GM18502 (cell line): ENCODE results near the gene CEMIP2.
"Not testable (repeated sequence)": the region's sequence is repeated elsewhere in the genome, so short reads cannot be mapped to it uniquely, and the experiment has no call there.

ENCODE experiments used
- ATAC-seq: cut with Tn5 transposase; IDR thresholded peaks from one replicate; pipeline ENCODE4 v1.9.1; 2021; ENCODE audit warnings: mild to moderate bottlenecking; ENCODE audit not compliant: unreplicated experiment, poor library complexity

CEMIP2 gene, protein sequence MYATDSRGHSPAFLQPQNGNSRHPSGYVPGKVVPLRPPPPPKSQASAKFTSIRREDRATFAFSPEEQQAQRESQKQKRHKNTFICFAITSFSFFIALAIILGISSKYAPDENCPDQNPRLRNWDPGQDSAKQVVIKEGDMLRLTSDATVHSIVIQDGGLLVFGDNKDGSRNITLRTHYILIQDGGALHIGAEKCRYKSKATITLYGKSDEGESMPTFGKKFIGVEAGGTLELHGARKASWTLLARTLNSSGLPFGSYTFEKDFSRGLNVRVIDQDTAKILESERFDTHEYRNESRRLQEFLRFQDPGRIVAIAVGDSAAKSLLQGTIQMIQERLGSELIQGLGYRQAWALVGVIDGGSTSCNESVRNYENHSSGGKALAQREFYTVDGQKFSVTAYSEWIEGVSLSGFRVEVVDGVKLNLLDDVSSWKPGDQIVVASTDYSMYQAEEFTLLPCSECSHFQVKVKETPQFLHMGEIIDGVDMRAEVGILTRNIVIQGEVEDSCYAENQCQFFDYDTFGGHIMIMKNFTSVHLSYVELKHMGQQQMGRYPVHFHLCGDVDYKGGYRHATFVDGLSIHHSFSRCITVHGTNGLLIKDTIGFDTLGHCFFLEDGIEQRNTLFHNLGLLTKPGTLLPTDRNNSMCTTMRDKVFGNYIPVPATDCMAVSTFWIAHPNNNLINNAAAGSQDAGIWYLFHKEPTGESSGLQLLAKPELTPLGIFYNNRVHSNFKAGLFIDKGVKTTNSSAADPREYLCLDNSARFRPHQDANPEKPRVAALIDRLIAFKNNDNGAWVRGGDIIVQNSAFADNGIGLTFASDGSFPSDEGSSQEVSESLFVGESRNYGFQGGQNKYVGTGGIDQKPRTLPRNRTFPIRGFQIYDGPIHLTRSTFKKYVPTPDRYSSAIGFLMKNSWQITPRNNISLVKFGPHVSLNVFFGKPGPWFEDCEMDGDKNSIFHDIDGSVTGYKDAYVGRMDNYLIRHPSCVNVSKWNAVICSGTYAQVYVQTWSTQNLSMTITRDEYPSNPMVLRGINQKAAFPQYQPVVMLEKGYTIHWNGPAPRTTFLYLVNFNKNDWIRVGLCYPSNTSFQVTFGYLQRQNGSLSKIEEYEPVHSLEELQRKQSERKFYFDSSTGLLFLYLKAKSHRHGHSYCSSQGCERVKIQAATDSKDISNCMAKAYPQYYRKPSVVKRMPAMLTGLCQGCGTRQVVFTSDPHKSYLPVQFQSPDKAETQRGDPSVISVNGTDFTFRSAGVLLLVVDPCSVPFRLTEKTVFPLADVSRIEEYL (N-terminal part only)

DNA sequence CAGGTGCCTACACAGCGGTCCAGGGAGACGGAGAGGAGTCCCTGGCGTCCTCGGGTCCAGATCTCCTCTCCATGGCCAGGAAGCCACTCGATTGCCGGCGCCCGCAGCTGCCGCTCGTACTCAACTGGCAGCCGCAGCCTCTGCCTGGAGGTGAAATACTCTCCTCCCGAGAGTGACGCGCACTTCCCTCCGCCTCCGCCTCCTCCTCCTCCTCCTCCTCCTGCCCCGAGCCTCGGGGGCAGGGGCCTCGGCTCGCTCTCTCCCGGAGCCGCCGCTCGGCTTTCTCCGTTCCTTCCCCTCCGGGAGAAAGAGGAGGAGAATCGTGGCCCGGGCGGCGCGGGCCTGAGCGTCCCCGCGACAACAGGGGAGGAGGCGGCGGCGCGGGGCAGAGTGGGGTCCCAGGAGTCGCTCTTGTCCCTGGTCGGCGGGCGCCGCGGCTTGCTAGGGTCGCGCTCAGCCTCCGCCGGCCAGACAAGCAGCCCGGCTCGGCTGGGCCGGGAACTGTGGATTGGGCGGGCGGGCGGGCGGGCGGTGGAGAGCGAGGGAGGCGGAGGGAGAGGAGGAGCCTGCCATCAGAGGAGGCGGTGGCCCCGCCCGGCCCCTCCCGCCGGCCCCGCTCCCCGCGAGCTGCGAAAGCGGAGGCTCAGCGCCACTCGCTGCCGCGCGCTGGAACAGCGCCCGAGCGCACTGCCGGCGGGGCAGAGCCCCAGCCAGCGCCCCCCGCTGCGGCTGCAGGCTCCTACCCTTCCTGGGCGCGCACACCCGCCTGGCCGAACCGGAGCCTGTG is at the start of gene CEMIP2:
Gene CEMIP2, minus strand, starts transcription at position 126 of the 787 bp plus-strand sequence. CDS start 18,140 bp downstream, outside the sequence.
- ATAC-seq = peak; percentile 87

DNA sequence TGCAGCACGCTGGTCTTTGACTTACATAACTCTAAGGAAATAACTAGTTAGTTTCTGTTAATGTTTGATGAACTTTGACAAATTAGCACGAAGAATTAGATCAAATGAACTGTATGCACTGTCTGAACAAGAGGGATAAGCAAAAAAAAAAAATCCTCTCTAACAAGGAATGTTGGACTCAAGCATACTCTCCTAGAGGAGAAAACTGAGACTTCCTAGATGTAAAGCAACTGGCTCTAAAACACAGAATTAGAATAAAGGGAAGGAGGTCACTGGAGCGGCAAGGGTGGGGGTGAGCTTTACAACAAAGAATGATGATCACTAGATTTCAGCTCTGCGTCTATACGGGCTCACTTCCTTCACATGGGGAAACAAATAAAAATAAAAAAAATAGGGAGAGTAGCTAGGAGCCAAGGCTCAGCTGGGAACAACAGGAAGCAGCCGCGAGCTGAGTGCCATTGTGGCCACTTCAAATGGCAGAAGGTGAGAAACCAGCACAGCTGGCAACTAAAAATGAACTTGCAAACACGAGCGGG is 48.7 kb upstream of the CEMIP2 start:
- no peak for ATAC-seq

DNA sequence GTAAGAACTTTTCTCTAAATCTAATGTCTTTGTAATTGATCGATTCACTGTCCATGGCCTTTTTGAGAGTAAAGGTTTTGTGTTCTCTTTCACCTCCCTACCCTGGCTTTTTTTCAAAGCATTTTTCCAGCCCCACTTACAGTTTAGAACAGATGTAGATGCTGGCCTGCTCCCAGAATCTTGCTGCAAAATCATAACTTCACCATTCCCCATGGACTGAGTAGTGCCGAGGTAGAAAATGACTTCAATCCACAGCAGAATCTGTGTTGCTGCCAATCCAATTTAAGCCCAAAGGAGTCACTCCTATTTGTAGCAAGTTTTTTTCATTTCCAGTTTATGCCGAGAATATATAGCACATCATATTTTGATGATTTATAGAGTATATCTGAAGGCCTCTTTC is 46.5 kb upstream of the CEMIP2 start:
- no peak for ATAC-seq

DNA sequence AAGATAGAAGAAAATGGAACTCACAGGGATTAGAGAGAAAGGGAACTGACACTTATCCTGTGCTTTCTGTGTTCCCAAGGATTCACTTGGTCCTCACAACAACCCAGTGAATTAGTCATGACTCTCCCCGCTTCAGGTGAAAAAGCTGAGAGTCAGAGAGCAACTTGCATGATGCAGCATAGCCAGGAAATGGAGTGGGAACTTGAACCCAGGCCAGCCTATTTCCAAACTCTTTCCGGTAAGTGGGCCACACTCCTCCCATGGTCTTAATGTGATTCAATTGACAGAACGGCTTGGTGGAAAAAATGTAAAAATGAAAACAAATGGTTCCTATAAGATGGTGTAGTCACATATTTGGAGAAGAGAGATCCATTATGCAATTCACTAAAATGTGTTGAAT is 45.9 kb upstream of the CEMIP2 start:
- ATAC-seq = no peak

DNA sequence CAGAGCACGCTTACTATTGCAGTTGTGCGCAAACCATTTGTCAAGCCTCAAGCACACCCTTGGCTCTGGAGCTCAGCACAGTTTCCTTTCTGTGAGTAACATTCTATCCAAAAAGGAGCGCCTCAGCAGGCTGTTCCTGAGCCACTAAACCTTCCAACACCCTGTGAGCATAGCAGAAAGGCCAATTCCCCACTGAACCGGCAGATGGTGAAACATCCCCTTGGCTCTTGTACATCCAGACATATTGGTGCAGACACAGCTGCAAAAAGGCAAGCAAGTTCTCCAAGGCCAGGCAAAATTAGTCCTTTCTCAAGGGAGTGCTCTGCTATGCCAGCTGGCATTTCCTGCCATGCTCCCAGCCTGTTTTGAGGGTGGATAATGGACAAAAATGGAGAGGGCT is 44.1 kb upstream of the CEMIP2 start:
- ATAC-seq = no peak

DNA sequence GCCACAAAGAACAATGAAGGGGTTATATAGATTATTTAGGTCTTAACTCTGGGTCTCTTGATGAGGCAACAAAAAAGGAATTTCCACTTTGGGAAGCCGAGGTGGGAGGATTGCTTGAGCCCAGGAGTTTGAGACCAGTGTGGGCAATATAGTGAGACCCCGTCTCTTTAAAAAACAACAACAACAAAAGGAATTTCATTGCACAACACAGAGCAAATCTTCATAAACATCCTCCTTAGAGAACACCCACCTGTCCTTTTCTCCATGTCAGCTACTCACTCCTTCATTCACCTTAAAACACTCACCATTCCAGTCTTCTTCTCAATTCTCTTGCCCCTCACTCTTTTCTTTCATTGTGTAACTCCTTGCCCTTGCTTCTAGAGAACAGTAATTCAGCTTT is 39.8 kb upstream of the CEMIP2 start:
- no peak for ATAC-seq

DNA sequence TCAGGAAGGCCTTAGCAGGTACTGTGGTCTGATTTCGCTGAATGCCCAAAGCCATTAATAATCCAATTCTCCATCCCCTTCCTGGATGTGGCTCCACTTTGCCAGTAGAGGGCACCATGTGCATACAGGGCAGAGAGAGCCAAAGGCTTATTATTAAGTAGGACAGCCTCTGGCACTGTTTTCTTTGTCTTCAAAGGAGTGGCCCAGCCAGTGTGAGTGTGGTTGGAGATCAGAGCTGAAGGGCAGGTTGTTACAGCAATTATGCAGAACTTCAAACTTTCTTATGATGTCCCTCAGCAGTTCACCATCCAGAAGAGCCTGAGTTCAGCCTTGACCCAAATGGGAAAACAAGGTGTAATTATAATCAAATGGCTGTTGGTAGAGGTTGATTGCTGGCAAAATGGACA is 38.6 kb upstream of the CEMIP2 start:
- ATAC-seq = peak; percentile 98

DNA sequence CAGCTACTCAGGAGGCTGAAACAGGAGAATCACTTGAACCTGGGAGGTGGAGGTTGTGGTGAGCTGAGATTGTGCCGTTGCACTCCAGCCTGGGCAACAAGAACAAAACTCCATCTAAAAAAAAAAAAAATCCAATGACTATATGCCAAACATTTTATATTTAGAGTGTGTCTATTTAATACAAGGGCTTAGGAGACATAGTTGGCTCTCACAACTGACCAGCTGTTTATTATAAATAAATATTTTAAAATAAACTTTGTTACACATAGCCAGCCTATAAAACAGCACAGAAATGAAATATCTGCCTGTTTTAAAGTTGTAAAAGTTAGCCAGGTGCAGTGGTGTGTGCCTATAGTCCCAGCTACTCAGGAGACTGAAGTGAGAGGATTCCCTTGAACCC is 36.8 kb upstream of the CEMIP2 start:
- ATAC-seq = not testable (repeated sequence)

DNA sequence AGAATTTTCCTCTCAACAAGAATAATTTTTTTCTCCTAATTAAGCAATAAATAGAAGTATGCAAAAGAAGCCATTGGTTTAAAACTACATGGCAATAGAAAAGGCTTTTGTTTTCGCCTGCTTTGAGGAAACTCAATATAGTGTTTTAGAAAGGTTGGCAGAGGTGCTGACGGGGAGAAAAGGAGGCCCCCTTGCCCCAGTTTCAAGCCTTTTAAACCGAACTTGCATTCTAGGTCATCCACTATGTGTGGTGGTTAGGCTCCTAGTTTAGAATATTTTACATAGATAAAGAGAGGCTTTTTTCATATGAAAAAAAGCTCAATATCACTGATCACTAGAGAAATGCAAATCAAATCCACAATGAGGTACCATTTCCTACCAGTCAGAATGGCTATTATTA is 33.5 kb upstream of the CEMIP2 start:
- ATAC-seq = no peak

DNA sequence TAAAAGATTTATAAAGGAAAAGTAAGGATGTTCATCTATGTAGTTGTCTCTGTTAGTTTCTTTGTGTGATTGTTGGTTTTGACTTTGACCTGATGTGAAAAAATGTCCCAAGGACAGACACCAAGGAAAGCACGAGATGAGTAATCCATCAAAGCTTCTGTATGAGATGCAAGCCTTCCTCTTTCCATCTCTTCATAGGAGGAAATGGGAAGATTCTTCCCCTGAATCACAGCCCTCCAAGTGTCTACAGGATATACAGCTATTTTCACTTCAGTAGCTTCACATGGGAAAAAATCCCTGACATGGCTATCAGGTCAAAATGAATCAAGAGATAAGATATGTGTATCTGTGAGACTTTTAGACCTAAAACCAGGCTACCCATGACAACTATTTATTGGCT is 29.0 kb upstream of the CEMIP2 start:
- ATAC-seq = no peak

DNA sequence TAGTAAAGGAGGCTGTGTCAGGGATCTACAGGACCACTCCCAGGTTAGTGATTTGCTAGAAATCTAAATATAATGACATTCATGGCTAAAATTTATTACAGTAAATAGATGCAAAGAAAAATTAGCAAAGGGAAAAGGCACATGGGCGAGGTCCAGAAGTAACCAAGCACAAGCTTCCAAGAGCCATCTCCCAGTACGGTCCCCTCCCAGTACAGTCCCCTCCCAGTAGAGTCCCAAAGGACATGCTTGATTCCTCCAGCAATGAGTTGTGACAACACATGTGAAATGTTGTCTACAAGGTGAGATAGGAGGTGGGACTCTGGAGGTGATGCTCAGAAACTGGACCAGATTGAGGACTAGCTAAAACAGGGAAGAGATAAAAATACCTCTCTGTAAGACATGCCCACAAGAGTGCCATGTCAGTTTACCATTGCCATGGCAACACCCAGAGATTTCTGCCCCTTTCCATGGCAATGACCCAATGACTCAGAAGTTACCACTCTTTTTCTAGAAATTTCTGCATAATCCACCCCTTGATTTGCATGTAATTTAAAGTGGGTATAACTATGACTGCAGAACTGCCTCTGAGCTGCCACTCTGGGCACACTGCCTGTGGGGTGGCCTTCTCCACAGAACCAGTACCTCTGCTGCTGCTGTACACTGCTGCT is 27.9 kb upstream of the CEMIP2 start:
- ATAC-seq = no peak

DNA sequence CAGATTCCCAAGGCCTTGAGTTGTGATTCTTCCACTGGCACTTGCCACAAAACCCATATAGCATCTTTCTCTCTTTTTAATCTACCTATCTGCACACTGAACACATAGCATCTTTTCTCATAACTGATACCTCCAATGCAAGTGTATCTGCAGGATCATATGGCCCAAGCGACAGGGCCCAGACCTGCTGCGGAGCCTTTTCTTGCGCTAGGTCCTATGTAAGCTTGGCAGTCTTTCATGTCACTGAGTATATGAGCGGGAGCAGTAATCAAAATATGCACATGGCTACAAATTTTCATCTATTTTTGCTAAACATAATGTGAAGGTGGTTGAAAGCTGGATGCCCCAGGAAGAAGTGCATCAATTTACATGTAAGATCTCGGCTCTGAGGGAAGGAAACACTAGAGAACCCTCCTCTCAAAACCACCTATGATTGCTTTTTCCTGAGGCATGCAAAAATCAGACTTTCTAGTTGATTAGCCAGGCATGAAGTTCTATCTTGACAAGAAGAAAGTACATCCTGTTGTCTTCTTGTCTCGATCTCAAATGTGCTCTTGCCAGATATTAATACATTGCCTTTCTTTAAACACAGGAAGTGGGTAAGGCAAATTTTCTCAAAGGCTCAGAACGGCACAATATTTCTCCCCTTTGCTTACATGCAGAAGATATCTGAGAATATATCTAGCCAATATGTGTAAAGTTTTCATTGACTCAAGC is 26.9 kb upstream of the CEMIP2 start:
- peak; percentile 96 for ATAC-seq

DNA sequence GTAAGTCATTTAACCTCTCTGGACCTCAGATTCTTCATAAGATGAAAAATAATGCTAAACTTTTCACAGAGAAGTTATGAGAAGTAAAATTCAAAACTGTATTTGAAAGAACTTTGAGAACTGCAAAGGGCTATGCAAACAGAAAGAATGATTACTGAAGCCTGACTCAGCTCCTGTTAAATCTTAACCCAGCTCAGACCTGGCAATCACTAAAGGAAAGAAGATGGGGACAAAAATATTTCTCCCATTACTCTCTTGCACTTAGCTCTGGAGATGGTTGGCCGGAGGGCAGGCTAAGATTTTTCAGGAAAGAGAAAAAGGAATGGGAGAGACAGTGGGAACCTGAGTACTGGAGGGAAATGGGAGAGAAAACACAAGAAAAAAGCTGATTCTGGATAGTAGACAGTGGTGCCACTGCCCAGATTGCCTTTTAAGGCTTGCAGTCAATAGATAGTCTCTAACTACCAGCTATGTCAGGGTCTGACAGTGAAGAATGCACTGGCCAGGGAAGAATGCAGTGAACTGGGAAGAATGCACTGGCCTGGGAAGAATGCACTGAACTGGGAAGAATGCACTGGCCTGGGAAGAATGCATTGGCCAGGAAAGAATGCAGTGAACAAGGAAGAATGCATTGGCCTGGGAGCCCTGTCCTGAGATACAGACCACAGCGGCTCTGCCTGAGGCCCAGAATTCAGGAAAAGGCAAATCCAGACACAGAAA is 25.2 kb upstream of the CEMIP2 start:
- ATAC-seq = no peak

DNA sequence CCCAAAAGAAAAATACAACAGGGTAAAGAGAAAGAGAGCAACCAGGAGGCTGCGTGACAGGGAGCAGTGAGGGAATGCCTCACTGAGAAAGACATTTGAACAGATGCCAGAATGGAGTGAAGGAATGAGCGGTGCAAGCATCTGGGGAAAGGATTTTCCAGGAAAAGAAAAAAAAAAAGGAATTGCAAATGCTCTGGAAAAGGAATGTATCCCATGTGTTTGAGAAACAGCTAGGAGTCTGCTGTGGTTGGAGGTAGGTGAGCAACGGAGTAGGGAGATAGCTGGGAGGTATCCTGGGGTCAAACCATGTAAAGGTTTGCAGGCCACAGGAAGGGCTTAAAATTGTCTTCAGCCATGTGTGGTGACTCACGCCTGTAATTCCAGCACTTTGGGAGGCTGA is 23.6 kb upstream of the CEMIP2 start:
- ATAC-seq = no peak

DNA sequence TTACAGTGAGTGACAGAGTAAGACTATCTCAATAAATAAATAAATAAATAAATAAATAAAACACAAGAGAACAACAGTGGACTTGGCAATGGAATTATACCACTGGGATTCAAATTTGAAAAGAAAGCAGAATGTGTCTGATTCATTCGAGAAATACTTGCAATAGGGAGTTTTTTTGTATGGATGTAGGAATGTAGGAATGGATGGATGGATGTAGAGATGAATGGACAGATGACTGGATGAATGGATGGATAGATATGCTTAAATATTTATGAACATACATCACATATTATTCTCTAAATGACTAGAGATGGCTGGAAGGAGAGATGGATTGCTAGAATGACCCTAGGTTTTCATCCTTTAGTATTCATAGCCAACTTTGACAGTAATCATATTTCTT is 22.0 kb upstream of the CEMIP2 start:
- no peak for ATAC-seq

DNA sequence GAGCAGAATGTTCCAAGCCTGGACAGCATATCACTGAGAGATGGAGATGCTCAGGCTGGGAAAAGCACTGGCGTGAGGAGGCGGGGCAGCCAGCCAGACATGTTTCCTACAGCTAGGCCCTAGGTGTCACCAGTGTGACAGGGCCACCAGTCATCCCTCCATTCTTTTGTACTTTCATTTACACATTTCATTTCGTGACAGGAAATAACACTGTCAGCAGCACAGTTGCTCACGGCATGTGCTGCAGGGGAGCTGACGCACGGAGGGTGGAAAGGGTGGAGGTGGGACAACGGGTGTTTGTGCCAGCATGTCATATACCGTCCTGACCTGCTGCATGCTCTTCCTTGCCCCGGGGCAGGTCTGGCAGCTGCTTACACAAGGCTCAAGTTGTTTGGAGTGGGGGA is 14.8 kb upstream of the CEMIP2 start:
- ATAC-seq = peak; percentile 87

DNA sequence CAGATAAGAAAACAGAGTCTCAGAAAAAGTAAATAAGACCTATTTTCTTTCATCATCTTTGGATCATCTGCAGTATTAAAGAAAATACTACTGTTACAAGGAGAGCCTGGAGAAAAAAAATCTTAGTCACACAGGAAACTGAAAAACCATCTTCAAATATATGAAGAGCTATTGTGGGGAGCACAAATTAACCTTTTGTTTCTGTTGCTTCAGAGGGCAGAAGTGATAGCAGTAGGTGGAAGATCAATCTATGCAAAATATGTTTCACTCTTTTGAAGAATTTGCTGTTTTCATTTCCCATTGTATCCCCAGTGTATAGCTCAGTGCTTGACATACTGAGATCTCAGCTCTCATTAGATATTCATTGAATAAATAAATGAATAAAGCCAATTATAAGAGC is 13.1 kb upstream of the CEMIP2 start:
- ATAC-seq = peak; percentile 79

DNA sequence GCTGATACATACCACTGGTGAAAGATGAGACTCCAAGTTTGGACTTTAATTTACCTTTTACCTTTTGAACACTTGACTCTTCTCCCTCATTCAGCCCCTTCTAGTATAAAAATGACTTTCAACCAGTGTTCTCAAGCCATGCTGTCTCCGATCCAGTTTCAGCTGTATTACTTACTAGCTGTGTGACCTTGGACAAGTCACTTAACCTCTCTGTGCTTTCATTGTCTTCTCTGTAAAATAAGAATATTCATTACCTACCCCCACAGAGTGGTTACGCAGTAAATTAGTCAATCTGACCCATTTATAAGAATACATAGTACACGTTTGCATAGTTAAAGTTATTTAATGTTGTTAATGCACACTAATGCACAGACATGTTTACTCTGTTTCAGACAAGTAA is 12.6 kb upstream of the CEMIP2 start:
- no peak for ATAC-seq
